OCI-LY7 (cell line): ENCODE results near the gene NUDCD3. TPM values are rescaled to one million over a fixed set of nuclear protein-coding genes. Genes with fewer than 3 reads are reported as not detected.

Experiments used
- BruUV-seq: library from RNA; stranded (reverse); fragments of 400-500 nt; replicated peaks from 2 replicates; lab custom pipeline; 2021; lab: Mats Ljungman, UMichigan
- CTCF ChIA-PET: fragments of 300-600 bp; sonication (Branson Sonifier 250); formaldehyde crosslinking; loops from one replicate; lab custom pipeline; 2022; ENCODE audit warnings: antibody characterized with exemption; ENCODE audit not compliant: unreplicated experiment; lab: Charles Lee
- POLR2A ChIA-PET: fragments of 300-600 bp; sonication (Branson Sonifier 250); formaldehyde crosslinking; loops from one replicate; lab custom pipeline; 2022; ENCODE audit warnings: antibody characterized with exemption; lab: Charles Lee
- DNase-seq: peaks from one replicate; pipeline ENCODE4 v3.0.0-alpha.2; 2015; ENCODE audit warnings: low spot score
- H2AFZ ChIP-seq: fragments of 200-600 bp; sonication (generic), shearing (Covaris generic); 2 replicates; pipeline ENCODE4 v1.6.1; 2014; ENCODE audit warnings: mild to moderate bottlenecking, antibody characterized with exemption, low read length, moderate library complexity
- H3K27ac ChIP-seq: fragments of 200-600 bp; sonication (generic); 2 replicates; pipeline ENCODE4 v1.5.1; 2014; ENCODE audit warnings: mixed run types, low read depth, mild to moderate bottlenecking, moderate library complexity, low read length, inconsistent platforms; ENCODE audit not compliant: poor library complexity, severe bottlenecking
- H3K36me3 ChIP-seq: fragments of 200-600 bp; sonication (generic); 2 replicates; pipeline ENCODE4 v1.6.1; 2014; ENCODE audit warnings: mild to moderate bottlenecking, antibody characterized with exemption, low read length, moderate library complexity, mixed read lengths; ENCODE audit not compliant: insufficient read depth
- H3K4me1 ChIP-seq: fragments of 200-600 bp; sonication (generic); 2 replicates; pipeline ENCODE4 v1.5.1; 2014; ENCODE audit warnings: mild to moderate bottlenecking, low read length; ENCODE audit not compliant: insufficient read depth, poor library complexity, severe bottlenecking
- H3K4me2 ChIP-seq: fragments of 200-600 bp; sonication (generic); 2 replicates; pipeline ENCODE4 v1.6.1; 2014; ENCODE audit warnings: mild to moderate bottlenecking, low read length
- H3K4me3 ChIP-seq: fragments of 200-600 bp; sonication (generic); 2 replicates; pipeline ENCODE4 v1.5.1; 2014; ENCODE audit warnings: mild to moderate bottlenecking, low read depth, low read length; ENCODE audit not compliant: poor library complexity, severe bottlenecking
- H3K79me2 ChIP-seq: fragments of 200-600 bp; sonication (generic); 2 replicates; pipeline ENCODE4 v1.6.1; 2016; ENCODE audit warnings: low read depth, mild to moderate bottlenecking, low read length, moderate library complexity, mixed read lengths; ENCODE audit not compliant: insufficient read depth
- H3K9me2 ChIP-seq: fragments of 200-600 bp; sonication (generic); 2 replicates; pipeline ENCODE4 v1.6.1; 2016; ENCODE audit warnings: mild to moderate bottlenecking, low read length, mixed read lengths; ENCODE audit not compliant: insufficient read depth
- H3K9me3 ChIP-seq: fragments of 200-600 bp; sonication (generic); 2 replicates; pipeline ENCODE4 v1.6.1; 2014; ENCODE audit warnings: mild to moderate bottlenecking, mixed run types, low read length, mixed read lengths
- H4K20me1 ChIP-seq: fragments of 200-600 bp; sonication (generic); 2 replicates; pipeline ENCODE4 v1.6.1; 2014; ENCODE audit warnings: mild to moderate bottlenecking, antibody characterized with exemption, low read length, moderate library complexity, mixed read lengths; ENCODE audit not compliant: insufficient read depth
- CTCF ChIP-seq: fragments of 200-600 bp; sonication (generic); conservative IDR thresholded peaks from 2 replicates; pipeline ENCODE4 v1.5.1; 2014; ENCODE audit warnings: mild to moderate bottlenecking, antibody characterized with exemption, low read length, moderate library complexity, mixed read lengths
- EZH2phosphoT487 ChIP-seq: fragments of 200-600 bp; sonication (generic); IDR thresholded peaks from 2 replicates; pipeline ENCODE4 v1.6.1; 2018; ENCODE audit warnings: low read depth, borderline replicate concordance, mild to moderate bottlenecking, mixed run types, antibody characterized with exemption, low read length, moderate library complexity, mixed read lengths
- intact Hi-C: fragments of 100-400 bp; cut with micrococcal nuclease; formaldehyde crosslinking; loops from one replicate; pipeline ENCODE4 v1.10.0; 2022; ENCODE audit not compliant: unreplicated experiment
- total RNA-seq, 2 experiments: library from RNA; depleted of rRNA in 1 of 2; stranded (reverse); fragments of >200 nt in 1 of 2; shearing (Covaris generic) in 1 of 2; gene quantifications; 2 replicates each; pipeline ENCODE4 v1.2.3, GENCODE V29; 2014 to 2022

The NUDCD3 gene
- total RNA-seq, 2 experiments from 2014 or later: 57.0 to 108 TPM

- Histone ChIP-seq H3K9me3 (no peaks in the 10 kb centered on the region), H3K4me2 (peak overlapping the region; percentile 43), H2AFZ (no peak overlapping the region), H3K4me1 (peaks cover 19% of the 10 kb centered on the region), H3K27ac (peak overlapping the region; percentile 31), H3K36me3 (no peaks in the 10 kb centered on the region), H4K20me1 (no peaks in the 10 kb centered on the region), H3K4me3 (no peak overlapping the region), H3K9me2 (no peaks in the 10 kb centered on the region), H3K79me2 (no peaks in the 10 kb centered on the region)
- BruUV-seq: no TSS peak
- peak; percentile 79 for DNase-seq
- intact Hi-C loops: no loop called here
- TF ChIP-seq CTCF (no peak), EZH2phosphoT487 (no peak)
- ChIA-PET CTCF (no interaction called here), POLR2A (no interaction called here)
These were observed 112.6 kb downstream of the NUDCD3 start for GRCh38 chr7:44377681-44378421.

- POLR2A ChIA-PET: no interaction called here
- Histone ChIP-seq H3K4me1 (peaks cover 19% of the 10 kb centered on the region), H2AFZ (no peak overlapping the region), H3K79me2 (no peaks in the 10 kb centered on the region), H3K27ac (no peak overlapping the region), H3K9me3 (no peaks in the 10 kb centered on the region), H3K4me2 (no peak overlapping the region), H3K4me3 (no peak overlapping the region), H3K36me3 (no peaks in the 10 kb centered on the region), H3K9me2 (no peaks in the 10 kb centered on the region), H4K20me1 (no peaks in the 10 kb centered on the region)
- CTCF ChIA-PET: interaction anchor here (0.6 kb wide), 1 partner anchor 12 kb away, joined by 3 read pairs; no protein-coding TSS in a partner anchor
- intact Hi-C loops: no loop called here
- TF ChIP-seq CTCF: no peak
- TF ChIP-seq EZH2phosphoT487: no peak
- no TSS peak for BruUV-seq
- DNase-seq: no peak
These were observed 113.4 kb downstream of the NUDCD3 start for GRCh38 chr7:44377134-44377463.

GRCh38 chr7:44376429-44377133 lies 113.9 kb downstream of the NUDCD3 start:
- BruUV-seq: no TSS peak
- Histone ChIP-seq H3K4me3 (no peak overlapping the region), H3K79me2 (no peaks in the 10 kb centered on the region), H2AFZ (no peak overlapping the region), H3K9me3 (no peaks in the 10 kb centered on the region), H3K4me1 (peaks cover 19% of the 10 kb centered on the region), H3K36me3 (no peaks in the 10 kb centered on the region), H3K27ac (no peak overlapping the region), H3K9me2 (no peaks in the 10 kb centered on the region), H4K20me1 (no peaks in the 10 kb centered on the region), H3K4me2 (no peak overlapping the region)
- ChIA-PET CTCF (interaction anchor here (0.6 kb wide), 1 partner anchor 12 kb away, joined by 3 read pairs; no protein-coding TSS in a partner anchor), POLR2A (no interaction called here)
- no peak for DNase-seq
- TF ChIP-seq CTCF (no peak), EZH2phosphoT487 (no peak)
- intact Hi-C loops: no loop called here
